Activated T-cell treated with anti-CD3 and anti-CD28 coated beads for 24 hours (primary cell): ENCODE results near the gene STK11IP.

ENCODE experiments used
- DNase-seq: peaks from one replicate; pipeline ENCODE4 v3.0.0-alpha.2; 2020; ENCODE audit warnings: low read depth

The STK11IP gene, protein sequence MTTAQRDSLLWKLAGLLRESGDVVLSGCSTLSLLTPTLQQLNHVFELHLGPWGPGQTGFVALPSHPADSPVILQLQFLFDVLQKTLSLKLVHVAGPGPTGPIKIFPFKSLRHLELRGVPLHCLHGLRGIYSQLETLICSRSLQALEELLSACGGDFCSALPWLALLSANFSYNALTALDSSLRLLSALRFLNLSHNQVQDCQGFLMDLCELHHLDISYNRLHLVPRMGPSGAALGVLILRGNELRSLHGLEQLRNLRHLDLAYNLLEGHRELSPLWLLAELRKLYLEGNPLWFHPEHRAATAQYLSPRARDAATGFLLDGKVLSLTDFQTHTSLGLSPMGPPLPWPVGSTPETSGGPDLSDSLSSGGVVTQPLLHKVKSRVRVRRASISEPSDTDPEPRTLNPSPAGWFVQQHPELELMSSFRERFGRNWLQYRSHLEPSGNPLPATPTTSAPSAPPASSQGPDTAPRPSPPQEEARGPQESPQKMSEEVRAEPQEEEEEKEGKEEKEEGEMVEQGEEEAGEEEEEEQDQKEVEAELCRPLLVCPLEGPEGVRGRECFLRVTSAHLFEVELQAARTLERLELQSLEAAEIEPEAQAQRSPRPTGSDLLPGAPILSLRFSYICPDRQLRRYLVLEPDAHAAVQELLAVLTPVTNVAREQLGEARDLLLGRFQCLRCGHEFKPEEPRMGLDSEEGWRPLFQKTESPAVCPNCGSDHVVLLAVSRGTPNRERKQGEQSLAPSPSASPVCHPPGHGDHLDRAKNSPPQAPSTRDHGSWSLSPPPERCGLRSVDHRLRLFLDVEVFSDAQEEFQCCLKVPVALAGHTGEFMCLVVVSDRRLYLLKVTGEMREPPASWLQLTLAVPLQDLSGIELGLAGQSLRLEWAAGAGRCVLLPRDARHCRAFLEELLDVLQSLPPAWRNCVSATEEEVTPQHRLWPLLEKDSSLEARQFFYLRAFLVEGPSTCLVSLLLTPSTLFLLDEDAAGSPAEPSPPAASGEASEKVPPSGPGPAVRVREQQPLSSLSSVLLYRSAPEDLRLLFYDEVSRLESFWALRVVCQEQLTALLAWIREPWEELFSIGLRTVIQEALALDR

GRCh38 chr2:219597552-219598307 is at the start of gene STK11IP:
Gene STK11IP, plus strand, starts transcription at chr2:219597857. Its CDS starts 263 bp downstream, at chr2:219598120.
- peak; percentile 89 for DNase-seq

DNA sequence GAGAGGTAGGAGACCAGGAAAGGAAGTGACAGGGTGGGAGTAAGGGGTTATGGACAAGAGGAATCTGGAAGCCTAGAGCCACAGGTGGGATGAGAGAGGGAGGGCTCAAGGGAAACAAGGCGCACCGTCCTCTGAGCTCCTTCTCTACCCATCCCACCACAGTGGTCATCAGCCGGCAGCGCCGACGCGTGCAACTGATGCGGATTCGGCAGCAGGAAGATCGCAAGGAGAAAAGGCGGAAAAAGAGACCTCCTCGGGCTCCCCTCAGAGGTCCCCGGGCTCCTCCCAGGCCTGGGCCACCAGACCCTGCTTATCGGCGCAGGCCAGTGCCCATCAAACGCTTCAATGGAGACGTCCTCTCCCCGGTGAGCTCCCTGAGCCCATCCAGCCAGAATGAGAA is 48.7 kb upstream of the STK11IP start:
- no peak for DNase-seq

DNA sequence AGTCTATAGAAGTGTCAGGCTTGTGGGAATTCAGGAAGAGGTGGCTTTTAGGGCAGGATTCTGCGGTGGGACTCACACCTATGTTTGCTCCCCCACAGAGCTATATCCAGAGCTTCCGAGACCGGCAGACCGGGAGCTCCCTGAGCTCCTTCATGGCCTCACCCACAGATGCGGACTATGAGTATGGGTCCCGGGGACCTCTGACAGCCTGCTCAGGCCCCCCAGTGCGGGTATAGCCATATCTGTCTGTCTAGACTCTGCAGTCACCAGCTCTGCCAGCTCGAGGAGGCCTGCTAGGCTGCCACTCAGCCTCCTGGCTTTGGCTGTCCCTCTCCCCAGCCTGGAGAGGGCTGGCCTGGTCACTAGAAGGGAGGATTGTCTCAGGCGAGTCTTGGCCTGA is 48.0 kb upstream of the STK11IP start:
- DNase-seq, result no peak

GRCh38 chr2:219551441-219552381 is 45.9 kb upstream of the STK11IP start:
- no peak for DNase-seq

GRCh38 chr2:219552382-219553167 is 45.1 kb upstream of the STK11IP start:
- peak; percentile 73 for DNase-seq

DNA sequence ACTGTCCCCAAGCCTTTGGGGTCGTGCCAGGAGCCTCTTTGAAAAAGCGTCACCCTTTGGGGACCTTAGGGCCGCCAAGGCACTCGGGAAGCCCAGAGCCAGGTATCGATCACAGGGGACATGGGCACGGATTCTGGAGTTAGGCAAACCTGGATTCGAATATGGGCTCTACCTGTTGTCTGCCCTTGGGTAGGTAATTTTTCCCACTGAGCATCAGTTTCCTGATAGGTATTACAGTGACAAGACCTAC is 44.6 kb upstream of the STK11IP start:
- DNase-seq, result no peak

DNA sequence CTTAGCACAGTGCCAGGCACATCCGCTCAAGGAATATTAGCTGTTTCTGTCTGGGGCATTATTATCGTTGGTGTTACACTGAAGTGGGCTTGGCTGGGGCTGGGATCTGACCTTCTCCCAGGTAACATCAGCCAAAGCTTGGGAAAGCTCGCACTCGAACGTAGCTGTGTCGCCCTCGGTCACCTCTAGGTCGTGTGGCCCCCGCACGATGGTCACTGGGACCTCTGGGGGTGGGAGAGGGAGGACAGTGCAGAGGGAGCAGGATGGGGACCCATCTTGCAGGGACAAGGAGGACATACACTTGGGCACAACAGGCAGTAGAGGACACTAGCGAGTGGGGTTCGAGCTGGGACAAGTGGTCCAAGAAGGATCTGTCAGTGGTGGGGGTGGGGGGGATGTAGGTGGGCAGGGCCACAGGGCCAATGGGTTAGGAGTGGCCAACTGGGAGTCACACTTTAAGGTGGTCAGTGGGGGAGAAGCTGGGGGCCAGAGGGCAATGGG is 44.1 kb upstream of the STK11IP start:
- no peak for DNase-seq

DNA sequence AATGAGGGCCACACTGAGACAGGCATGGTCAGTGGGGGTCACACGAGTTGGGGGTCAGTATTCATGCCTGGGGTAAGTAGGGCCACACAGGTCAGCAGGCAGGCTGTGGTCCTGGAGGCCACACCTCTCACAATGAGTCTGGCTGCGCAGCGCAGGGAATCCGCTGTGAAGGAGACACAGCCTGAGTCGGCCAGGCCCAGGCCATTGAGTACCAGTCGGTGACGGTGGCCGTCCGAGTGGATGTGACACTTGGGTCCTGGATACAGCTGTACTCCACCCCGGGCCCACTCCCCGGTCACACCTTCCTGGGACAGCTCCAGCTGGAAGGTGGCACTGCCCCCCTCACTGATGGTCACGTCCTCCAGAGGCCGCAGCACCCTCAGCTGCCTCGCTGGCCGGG is 43.3 kb upstream of the STK11IP start:
- no peak for DNase-seq

- DNase-seq, result no peak
Observed at GRCh38 chr2:219555956-219556355, 41.7 kb upstream of the STK11IP start.

GRCh38 chr2:219556413-219556812 is 41.2 kb upstream of the STK11IP start:
- DNase-seq, result no peak

GRCh38 chr2:219557320-219557719 is 40.3 kb upstream of the STK11IP start:
- DNase-seq, result no peak

- no peak for DNase-seq
Observed at GRCh38 chr2:219557791-219558785, 39.6 kb upstream of the STK11IP start.

- DNase-seq, result no peak
Observed at GRCh38 chr2:219559156-219559915, 38.3 kb upstream of the STK11IP start.

DNA sequence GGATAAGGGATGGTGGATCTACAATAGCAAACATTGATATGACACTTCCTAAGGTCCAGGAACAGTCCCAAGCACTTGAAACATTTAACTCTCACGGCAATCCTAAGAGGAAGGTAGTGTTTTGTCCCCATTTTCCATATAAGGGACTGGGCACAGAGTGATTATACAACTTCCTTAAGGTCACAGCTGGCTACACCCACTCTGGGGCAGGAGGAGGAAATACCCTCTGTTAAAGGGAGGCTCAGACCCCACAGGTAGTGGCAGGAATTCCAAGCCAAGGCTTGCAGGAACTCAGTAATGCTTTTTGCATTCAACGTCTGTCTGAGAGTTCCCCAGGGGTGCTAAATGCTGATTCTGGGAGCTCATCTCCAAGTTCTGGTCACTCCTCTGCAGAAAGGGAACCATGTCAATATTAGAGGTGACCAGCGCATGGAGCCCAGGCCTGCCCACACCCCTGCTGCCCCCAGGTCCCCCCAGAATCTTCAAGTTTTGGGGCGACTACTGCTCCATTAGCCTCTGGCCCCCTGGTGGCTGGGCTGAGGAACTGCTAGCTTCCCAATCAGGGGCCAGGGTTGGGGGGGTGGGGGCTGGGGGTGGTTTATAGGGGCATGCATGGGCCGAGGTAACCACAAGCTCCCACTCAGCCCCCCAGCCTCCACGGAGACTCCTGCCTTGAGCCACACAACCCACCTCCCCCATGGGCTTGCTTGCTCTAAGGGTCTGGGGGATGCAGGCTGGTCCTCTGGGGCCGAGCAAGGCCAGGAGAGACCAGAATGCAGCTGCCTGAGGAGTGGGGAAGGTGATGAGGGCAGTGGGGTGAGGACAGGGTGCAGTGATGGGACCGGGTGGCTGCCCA is 37.4 kb upstream of the STK11IP start:
- DNase-seq, result no peak

GRCh38 chr2:219560893-219561178 is 36.8 kb upstream of the STK11IP start:
- DNase-seq, result no peak

- no peak for DNase-seq
Observed at GRCh38 chr2:219561179-219562048, 36.2 kb upstream of the STK11IP start.
